ENCODE results near the gene UBR3.

Gene UBR3

DNA sequence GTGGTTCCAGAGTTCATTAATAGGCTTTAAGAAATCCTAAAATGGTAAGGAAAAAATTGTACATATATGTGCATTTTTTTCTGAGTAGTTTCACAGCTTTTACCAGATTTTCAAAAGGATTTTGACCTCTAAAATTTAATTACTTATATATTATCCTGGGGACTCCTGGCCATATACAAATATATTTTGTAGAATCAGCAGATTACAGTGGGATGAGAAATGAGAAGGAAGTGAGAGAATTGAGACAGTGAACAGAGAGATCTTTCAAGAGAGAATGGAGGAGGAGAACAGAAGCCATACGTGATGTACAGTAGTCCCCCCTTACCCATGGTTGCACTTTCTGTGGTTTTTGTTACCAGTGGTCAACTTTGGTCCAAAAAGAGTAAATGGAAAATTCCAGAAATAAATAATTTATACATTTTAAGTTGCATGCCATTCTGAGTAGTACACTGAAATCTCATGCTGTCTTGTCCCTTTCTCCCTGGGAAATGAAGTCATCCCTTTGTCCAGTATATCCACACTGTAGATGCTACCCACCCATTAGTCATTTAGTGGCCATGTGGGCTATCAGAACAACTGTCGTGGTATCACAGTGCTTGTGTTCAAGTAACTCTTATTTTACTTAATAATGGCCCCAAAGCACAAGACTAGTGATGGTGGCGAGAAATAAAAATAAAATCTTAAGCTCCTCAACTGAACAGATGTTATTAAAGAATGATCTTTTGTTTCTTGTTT is 220.2 kb downstream of the UBR3 start:
- no peak for DNase-seq (ENCODE audit: low spot score)
- TF ChIP-seq, protein P1, sequence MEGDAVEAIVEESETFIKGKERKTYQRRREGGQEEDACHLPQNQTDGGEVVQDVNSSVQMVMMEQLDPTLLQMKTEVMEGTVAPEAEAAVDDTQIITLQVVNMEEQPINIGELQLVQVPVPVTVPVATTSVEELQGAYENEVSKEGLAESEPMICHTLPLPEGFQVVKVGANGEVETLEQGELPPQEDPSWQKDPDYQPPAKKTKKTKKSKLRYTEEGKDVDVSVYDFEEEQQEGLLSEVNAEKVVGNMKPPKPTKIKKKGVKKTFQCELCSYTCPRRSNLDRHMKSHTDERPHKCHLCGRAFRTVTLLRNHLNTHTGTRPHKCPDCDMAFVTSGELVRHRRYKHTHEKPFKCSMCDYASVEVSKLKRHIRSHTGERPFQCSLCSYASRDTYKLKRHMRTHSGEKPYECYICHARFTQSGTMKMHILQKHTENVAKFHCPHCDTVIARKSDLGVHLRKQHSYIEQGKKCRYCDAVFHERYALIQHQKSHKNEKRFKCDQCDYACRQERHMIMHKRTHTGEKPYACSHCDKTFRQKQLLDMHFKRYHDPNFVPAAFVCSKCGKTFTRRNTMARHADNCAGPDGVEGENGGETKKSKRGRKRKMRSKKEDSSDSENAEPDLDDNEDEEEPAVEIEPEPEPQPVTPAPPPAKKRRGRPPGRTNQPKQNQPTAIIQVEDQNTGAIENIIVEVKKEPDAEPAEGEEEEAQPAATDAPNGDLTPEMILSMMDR (IDR thresholded peaks at IDR 0.05; ENCODE audit: extremely low read depth, missing control alignments), result no peak

GRCh38 chr2:170052151-170052550 is 224.9 kb downstream of the UBR3 start:
- no peak for DNase-seq (ENCODE audit: low spot score)
- TF ChIP-seq, protein P1 (IDR thresholded peaks at IDR 0.05; ENCODE audit: extremely low read depth, missing control alignments), result no peak

GRCh38 chr2:170054997-170055396 is 227.7 kb downstream of the UBR3 start:
- no peak for DNase-seq (ENCODE audit: low spot score)
- TF ChIP-seq, protein P1 (IDR thresholded peaks at IDR 0.05; ENCODE audit: extremely low read depth, missing control alignments), result no peak

DNA sequence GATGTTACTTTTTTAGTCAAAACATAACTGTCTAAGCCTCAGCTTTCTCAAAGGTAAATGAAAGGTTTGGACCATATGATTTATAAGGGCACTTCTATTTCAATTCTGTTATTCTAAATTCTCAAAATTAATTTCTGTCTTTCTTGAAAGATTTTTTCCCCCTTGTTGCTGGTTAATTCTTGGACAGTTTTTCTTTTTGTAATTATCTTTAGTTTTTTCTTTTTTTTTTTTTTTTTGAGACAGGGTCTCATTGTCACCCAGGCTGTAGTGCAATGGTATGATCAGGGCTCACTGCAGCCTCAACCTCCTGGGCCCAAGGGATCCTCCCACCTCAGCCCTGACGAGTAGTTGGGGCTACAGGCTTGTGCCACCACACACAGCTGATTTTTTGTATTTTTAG is 229.6 kb downstream of the UBR3 start:
- TF ChIP-seq, protein P1 (IDR thresholded peaks at IDR 0.05; ENCODE audit: extremely low read depth, missing control alignments), result no peak
- no peak for DNase-seq (ENCODE audit: low spot score)

DNA sequence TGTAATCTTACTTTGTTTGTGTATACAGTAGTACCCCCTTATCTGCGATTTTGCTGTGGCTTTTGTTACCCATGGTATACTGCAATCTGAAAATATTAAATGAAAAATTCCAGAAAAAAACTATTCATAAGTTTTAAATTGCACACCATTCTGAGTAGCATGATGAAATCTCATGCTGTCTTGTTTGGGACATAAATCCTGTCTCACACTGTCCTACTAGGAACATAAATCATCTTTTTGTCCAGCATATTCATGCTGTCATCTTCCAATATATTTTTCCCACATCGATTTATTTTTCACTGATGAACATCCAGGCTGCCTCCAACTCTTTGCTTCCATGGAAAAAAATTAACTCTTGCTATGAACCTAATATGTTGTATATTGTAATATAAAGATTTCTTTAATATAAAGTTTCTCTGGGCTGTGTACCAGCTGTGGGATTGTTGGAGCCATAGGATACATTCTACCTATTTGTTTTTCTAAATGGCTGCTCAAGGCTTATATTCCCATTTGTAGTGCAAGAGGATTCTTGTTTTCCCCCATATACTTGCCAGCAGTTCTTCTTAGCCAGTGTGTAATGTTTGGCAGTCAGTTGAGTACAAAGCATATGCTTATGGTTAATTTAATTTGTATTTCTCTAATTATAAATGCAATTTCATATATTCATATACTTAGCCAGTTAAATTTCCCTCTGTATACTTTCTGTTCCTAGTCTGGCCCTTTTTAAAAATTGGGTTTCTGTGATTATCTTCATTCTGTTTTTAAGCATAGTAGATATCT is 236.4 kb downstream of the UBR3 start:
- TF ChIP-seq, protein P1 (IDR thresholded peaks at IDR 0.05; ENCODE audit: extremely low read depth, missing control alignments), result no peak
- no peak for DNase-seq (ENCODE audit: low spot score)

DNA sequence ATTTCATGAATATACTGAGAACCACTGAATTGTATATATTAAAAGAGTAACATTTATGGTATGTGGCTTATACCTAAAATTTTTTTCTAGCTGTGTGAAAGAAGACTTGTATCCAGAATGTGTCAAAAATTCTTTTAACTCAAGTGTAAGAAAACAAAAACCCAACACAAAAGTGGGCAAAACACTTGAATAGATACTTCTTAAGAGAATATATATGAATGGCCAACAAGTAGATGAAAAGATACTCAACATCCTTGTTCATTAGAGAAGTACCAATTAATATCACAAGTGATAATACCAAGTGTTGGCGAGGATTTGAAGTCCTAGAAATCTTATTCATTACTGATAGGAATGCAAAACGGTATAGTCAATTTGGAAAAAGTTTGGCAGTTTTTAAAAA is 243.5 kb downstream of the UBR3 start:
- no peak for DNase-seq (ENCODE audit: low spot score)
- TF ChIP-seq, protein P1 (IDR thresholded peaks at IDR 0.05; ENCODE audit: extremely low read depth, missing control alignments), result no peak

DNA sequence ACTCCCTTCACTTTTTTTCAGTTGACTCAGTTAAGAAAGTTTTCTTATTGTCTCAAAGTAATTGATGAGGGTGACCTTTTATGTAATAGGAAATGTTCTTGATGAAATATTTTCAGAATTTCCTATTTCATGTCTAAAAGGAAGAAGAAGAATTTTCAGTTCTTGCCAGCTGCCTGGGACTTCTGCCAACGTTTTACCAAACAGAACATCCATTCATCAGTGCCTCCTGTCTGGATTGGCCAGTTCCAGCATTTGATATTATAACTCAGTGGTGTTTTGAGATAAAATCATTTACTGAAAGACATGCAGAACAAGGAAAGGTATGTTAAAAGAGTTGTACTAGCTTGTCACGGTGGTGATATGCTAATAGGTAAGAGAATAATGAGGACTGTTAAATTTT is 246.0 kb downstream of the UBR3 start:
- TF ChIP-seq, protein P1 (IDR thresholded peaks at IDR 0.05; ENCODE audit: extremely low read depth, missing control alignments), result no peak
- DNase-seq (ENCODE audit: low spot score), result no peak

All from GM20000 (cell line).